ENCODE results near the gene NR1H2. TPM values are rescaled to one million over a fixed set of nuclear protein-coding genes. Genes with fewer than 3 reads are reported as not detected.
A peak's percentile ranks its signal among the peaks of the same experiment; 100 is the strongest.

Gene NR1H2
- total RNA-seq, 3 donors from 2014 or later = 69.7 to 99.5 (median 85.0) TPM

DNA sequence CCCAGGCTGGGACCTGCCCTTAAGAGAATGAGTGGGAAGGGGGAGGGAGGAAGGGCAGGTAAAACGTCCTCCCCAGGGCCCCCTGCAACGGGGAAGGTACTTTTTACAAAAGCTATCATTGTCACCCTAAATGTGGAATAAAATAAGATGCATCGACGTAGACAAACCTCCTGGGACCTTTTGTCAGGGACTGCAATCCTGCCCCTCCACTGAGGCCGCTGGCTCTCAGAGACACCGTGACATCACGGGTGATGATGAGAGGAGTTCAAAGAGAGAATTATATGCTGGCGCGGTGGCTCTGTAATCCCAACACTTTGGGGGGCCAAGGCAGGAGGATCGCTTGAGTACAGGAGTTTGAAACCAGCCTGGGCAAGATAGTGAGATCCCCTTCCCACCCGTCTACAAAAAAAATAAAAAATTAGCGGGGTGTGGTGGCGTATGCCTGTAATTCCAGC lies 54.7 kb downstream of the NR1H2 start:
- ATAC-seq = no peak
- TF ChIP-seq, protein P1, sequence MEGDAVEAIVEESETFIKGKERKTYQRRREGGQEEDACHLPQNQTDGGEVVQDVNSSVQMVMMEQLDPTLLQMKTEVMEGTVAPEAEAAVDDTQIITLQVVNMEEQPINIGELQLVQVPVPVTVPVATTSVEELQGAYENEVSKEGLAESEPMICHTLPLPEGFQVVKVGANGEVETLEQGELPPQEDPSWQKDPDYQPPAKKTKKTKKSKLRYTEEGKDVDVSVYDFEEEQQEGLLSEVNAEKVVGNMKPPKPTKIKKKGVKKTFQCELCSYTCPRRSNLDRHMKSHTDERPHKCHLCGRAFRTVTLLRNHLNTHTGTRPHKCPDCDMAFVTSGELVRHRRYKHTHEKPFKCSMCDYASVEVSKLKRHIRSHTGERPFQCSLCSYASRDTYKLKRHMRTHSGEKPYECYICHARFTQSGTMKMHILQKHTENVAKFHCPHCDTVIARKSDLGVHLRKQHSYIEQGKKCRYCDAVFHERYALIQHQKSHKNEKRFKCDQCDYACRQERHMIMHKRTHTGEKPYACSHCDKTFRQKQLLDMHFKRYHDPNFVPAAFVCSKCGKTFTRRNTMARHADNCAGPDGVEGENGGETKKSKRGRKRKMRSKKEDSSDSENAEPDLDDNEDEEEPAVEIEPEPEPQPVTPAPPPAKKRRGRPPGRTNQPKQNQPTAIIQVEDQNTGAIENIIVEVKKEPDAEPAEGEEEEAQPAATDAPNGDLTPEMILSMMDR (IDR thresholded peaks at IDR 0.05) = no peak
- intact Hi-C loops (cut with DNase I, micrococcal nuclease) = no loop called here
- H3K4me1 ChIP-seq (ENCODE audit: low read depth) = peaks cover 4% of the 10 kb centered on the region
- no peaks in the 10 kb centered on the region for H3K36me3 ChIP-seq (ENCODE audit: low read depth)
- no peak overlapping the region for H3K4me3 ChIP-seq
- DNase-seq = no peak
- H3K9me3 ChIP-seq = no peaks in the 10 kb centered on the region

DNA sequence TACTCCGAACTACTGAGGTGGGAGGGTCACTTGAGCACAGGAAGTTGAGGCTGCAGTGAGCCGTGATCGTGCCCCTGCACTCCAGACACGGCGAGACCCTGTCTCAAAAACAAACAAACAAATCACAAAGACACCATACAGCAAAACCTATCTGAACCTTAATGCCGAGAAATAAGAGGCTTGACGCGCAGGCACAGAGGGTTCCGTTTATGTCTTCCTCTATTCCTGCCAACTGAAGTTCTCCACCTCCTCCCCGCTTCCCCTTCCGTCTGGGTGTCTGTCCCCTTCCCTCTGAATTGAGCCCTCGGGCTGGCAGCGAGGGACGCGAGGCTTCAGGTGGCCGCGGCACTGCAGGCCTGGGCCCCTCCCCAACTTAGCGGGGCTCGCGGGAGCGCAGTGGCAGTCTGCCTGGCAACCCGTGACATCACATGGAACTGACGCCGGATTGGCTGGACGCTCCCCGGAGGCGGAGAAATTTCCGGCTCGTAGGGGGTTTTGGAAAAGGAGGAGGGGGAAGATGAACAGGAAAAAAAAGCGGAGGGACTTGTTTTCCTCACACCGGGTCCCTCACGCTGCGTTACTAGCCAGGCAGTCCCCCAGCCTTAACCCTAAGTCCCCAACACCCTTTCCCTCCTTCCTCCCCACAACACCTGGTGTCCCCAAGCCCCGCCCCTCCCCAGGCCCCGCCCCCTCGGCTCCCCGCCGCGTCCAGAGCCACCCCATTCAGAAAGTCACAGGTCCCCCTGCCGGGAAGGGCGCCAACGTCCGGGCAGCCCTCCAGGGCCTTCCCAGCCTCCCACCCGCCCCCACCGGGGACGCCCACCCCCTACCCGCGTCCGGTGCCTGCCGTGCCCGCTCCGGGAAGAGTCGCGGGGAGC lies 55.3 kb downstream of the NR1H2 start:
- Histone ChIP-seq H3K9me3 (no peaks in the 10 kb centered on the region), H3K4me1 (ENCODE audit: low read depth) (peaks cover 4% of the 10 kb centered on the region), H3K36me3 (ENCODE audit: low read depth) (no peaks in the 10 kb centered on the region), H3K4me3 (peak overlapping the region; percentile 9)
- ATAC-seq (peak; percentile 88), DNase-seq (peak; percentile 87 to 90 (median 87))
- TF ChIP-seq, protein P1 (IDR thresholded peaks at IDR 0.05) = no peak
- intact Hi-C loops (cut with DNase I, micrococcal nuclease) = no loop called here

DNA sequence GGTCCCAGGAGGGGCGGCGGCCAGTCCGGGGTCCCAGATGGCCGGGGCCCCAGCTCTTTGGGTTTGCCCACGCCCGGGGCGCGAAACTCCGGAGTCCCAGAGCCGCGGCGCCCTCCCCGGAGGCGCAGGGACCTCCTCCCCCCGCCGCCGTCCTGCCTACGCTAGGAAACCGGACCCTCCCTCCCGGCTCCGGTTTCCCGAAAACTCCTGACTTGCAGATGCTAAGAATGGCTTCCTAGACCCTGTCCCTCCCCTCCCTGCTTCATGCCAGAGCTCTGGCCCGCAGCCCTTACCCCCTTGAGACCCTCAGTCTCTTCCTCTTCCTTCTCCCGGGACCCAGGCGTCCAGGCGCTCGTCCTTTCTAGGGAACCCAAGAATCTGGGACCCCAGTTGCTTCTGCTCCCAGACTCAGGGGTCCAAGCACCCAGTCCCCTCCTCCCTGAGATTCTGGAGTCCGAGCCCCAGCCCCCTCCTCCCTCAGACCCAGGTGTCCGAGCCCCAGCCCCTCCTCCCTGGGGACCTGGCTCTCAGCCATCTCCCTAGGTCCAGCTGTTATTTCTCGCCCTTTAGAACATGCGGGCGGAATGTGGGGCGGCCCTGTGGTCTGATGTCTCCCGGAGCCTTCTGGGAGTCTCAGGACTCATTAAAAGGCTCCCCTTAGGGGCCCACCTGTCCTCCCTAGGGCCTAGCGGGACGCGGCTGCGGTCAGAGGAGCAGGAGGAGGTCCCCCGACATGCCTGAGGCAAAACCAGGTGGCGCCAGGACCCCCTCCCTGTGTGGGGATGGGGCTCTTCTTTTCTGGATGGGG lies 56.2 kb downstream of the NR1H2 start, which contains the start of gene MYBPC2:
TSS of gene MYBPC2 (plus strand) at position 672 of the 808 bp plus-strand sequence. CDS start at position 734, 62 bp downstream.
- TF ChIP-seq, protein P1 (IDR thresholded peaks at IDR 0.05) = no peak
- Histone ChIP-seq H3K9me3 (no peaks in the 10 kb centered on the region), H3K36me3 (ENCODE audit: low read depth) (no peaks in the 10 kb centered on the region), H3K4me3 (peak within 1 kb of the TSS; percentile 9), H3K4me1 (ENCODE audit: low read depth) (peaks cover 4% of the 10 kb centered on the region)
- ATAC-seq (peak; percentile 6), DNase-seq (no peak)
- intact Hi-C loops (cut with DNase I, micrococcal nuclease) = no loop called here

Other genes starting within 250 kb of the NR1H2 start
- not detected for gene IZUMO2, start 213.2 kb upstream of the NR1H2 start, total RNA-seq
- 100 to 1,000 TPM; 268 to 606 (median 586) TPM for gene MYH14, start 172.8 kb upstream of the NR1H2 start, total RNA-seq
- gene KCNC3, start 47.1 kb upstream of the NR1H2 start, total RNA-seq = 1 to 10 TPM in 2 of 3 donors, under 1 TPM in 1; 0.49 to 1.5 (median 1.1) TPM
- 1 to 10 TPM; 1.8 to 3.2 (median 2.0) TPM for gene NAPSA, start 10.8 kb upstream of the NR1H2 start, total RNA-seq
- 10 to 100 TPM; 20.8 to 27.9 (median 22.9) TPM for gene POLD1, start 7.9 kb downstream of the NR1H2 start, total RNA-seq
- 10 to 100 TPM; 21.5 to 83.1 (median 61.6) TPM for gene SPIB, start 42.5 kb downstream of the NR1H2 start, total RNA-seq
- gene MYBPC2, start 56.4 kb downstream of the NR1H2 start, total RNA-seq = under 1 TPM in 2 of 3 donors, not detected in 1; 0.10 to 0.14 TPM
- 100 to 1,000 TPM in 2 of 3 donors, 10 to 100 TPM in 1; 79.6 to 121 (median 108) TPM for gene EMC10, start 100.0 kb downstream of the NR1H2 start, total RNA-seq
- gene GARIN5A, start 100.4 kb downstream of the NR1H2 start, total RNA-seq = 1 to 10 TPM; 1.7 to 3.0 (median 2.6) TPM
- 10 to 100 TPM; 33.4 to 41.2 (median 37.2) TPM for gene JOSD2, start 134.7 kb downstream of the NR1H2 start, total RNA-seq
- not detected for gene ASPDH, start 137.5 kb downstream of the NR1H2 start, total RNA-seq
- 1 to 10 TPM in 2 of 3 donors, under 1 TPM in 1; 0.52 to 4.8 (median 1.3) TPM for gene LRRC4B, start 192.0 kb downstream of the NR1H2 start, total RNA-seq

Data from mucosa of descending colon (tissue), 3 donors.